ENCODE measurements around the gene KBTBD13. TPM values are rescaled to one million over a fixed set of nuclear protein-coding genes. Genes with fewer than 3 reads are reported as not detected.
A peak's percentile ranks its signal among the peaks of the same experiment; 100 is the strongest.

KBTBD13 gene
- polyA plus RNA-seq, 1 donor (not counting 4 experiments of a cell fraction or from before 2014, with no cell fraction given): not detected

DNA sequence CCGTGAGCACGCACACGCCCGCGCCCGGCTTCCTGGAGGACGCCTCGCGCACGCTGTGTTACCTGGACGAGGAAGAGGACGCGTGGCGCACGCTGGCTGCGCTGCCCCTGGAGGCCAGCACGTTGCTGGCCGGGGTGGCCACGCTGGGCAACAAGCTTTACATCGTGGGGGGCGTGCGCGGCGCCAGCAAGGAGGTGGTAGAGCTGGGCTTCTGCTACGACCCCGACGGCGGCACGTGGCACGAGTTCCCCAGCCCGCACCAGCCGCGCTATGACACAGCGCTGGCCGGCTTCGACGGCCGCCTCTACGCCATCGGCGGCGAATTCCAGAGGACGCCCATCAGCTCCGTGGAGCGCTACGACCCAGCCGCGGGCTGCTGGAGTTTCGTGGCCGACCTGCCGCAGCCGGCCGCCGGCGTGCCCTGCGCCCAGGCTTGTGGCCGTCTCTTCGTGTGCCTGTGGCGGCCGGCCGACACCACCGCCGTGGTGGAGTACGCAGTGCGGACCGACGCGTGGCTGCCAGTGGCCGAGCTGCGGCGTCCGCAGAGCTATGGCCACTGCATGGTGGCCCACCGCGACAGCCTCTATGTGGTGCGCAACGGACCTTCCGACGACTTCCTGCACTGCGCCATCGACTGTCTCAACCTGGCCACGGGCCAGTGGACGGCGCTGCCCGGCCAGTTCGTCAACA is 890 bp downstream of the KBTBD13 start:
- FAIRE-seq (no peak), DNase-seq (ENCODE audit: low read depth, low spot score) (no peak)
- Histone ChIP-seq H3K4me2 (ENCODE audit: control insufficient read depth, extremely low read depth, insufficient read depth, low read depth, low read length) (no peak overlapping the region), H3K79me2 (ENCODE audit: control insufficient read depth, insufficient read depth, low read length) (no peaks in the 10 kb centered on the region), H3K27me3 (ENCODE audit: control insufficient read depth, extremely low read depth, insufficient read depth, low read length) (peaks cover 23% of the 10 kb centered on the region), H3K9me3 (ENCODE audit: control insufficient read depth, low read depth, low read length) (no peaks in the 10 kb centered on the region), H3K27ac (ENCODE audit: control insufficient read depth, insufficient read depth, low read length) (no peak overlapping the region), H3K36me3 (ENCODE audit: control insufficient read depth in 2 of 2, extremely low read depth in 1 of 2, insufficient read depth in 2 of 2, low read length in 2 of 2) (no peaks in the 10 kb centered on the region), H3K9ac (ENCODE audit: control insufficient read depth, extremely low read depth, insufficient read depth, low read length) (no peak overlapping the region), H3K4me3 (ENCODE audit: control insufficient read depth in 2 of 3, extremely low read depth in 1 of 3, insufficient read depth in 2 of 3, low read depth in 1 of 3, low read length in 3 of 3) (no peak overlapping the region), H3K4me1 (ENCODE audit: control insufficient read depth, extremely low read depth, insufficient read depth, low read length) (no peaks in the 10 kb centered on the region), H2AFZ (ENCODE audit: control insufficient read depth, low read length) (no peak overlapping the region), H4K20me1 (ENCODE audit: control insufficient read depth, extremely low read depth, insufficient read depth, low read length) (peaks cover 3% of the 10 kb centered on the region), H3K9me1 (ENCODE audit: control insufficient read depth, extremely low read depth, insufficient read depth, low read length) (no peaks in the 10 kb centered on the region)
- TF ChIP-seq, protein P1, sequence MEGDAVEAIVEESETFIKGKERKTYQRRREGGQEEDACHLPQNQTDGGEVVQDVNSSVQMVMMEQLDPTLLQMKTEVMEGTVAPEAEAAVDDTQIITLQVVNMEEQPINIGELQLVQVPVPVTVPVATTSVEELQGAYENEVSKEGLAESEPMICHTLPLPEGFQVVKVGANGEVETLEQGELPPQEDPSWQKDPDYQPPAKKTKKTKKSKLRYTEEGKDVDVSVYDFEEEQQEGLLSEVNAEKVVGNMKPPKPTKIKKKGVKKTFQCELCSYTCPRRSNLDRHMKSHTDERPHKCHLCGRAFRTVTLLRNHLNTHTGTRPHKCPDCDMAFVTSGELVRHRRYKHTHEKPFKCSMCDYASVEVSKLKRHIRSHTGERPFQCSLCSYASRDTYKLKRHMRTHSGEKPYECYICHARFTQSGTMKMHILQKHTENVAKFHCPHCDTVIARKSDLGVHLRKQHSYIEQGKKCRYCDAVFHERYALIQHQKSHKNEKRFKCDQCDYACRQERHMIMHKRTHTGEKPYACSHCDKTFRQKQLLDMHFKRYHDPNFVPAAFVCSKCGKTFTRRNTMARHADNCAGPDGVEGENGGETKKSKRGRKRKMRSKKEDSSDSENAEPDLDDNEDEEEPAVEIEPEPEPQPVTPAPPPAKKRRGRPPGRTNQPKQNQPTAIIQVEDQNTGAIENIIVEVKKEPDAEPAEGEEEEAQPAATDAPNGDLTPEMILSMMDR (optimal IDR thresholded peaks at IDR 0.05 in 1 of 3, IDR thresholded peaks at IDR 0.05 in 1 of 3, conservative IDR thresholded peaks at IDR 0.05 in 1 of 3; ENCODE audit: extremely low read depth in 1 of 3, insufficient read depth in 2 of 3, low read length in 3 of 3): no peak
- TF ChIP-seq EZH2 (IDR thresholded peaks at IDR 0.05; ENCODE audit: low read length): no peak
- dilution Hi-C loops (cut with MboI; ENCODE audit: extremely low pct_ligation_motif_present, low sequenced_read_pairs): no loop called here

DNA sequence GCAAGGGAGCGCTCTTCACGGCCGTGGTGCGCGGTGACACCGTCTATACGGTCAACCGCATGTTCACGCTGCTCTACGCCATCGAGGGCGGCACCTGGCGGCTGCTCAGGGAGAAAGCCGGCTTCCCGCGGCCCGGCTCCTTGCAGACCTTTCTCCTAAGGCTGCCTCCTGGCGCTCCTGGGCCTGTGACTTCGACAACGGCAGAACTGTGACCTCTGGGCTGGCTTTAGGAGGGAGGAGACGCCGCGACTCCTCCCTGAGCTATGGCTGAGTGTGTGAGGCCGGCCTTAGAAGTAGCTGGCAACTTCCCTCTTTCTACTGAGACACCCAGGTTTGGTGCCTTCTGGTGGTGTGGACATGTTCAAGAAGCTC is 1.4 kb downstream of the KBTBD13 start:
- Histone ChIP-seq H3K9me1 (ENCODE audit: control insufficient read depth, extremely low read depth, insufficient read depth, low read length) (no peaks in the 10 kb centered on the region), H4K20me1 (ENCODE audit: control insufficient read depth, extremely low read depth, insufficient read depth, low read length) (peaks cover 3% of the 10 kb centered on the region), H3K27me3 (ENCODE audit: control insufficient read depth, extremely low read depth, insufficient read depth, low read length) (peaks cover 26% of the 10 kb centered on the region), H3K4me2 (ENCODE audit: control insufficient read depth, extremely low read depth, insufficient read depth, low read depth, low read length) (no peak overlapping the region), H3K9ac (ENCODE audit: control insufficient read depth, extremely low read depth, insufficient read depth, low read length) (no peak overlapping the region), H3K27ac (ENCODE audit: control insufficient read depth, insufficient read depth, low read length) (no peak overlapping the region), H3K4me3 (ENCODE audit: control insufficient read depth in 2 of 3, extremely low read depth in 1 of 3, insufficient read depth in 2 of 3, low read depth in 1 of 3, low read length in 3 of 3) (no peak overlapping the region), H2AFZ (ENCODE audit: control insufficient read depth, low read length) (no peak overlapping the region), H3K4me1 (ENCODE audit: control insufficient read depth, extremely low read depth, insufficient read depth, low read length) (no peaks in the 10 kb centered on the region), H3K9me3 (ENCODE audit: control insufficient read depth, low read depth, low read length) (no peaks in the 10 kb centered on the region), H3K79me2 (ENCODE audit: control insufficient read depth, insufficient read depth, low read length) (no peaks in the 10 kb centered on the region), H3K36me3 (ENCODE audit: control insufficient read depth in 2 of 2, extremely low read depth in 1 of 2, insufficient read depth in 2 of 2, low read length in 2 of 2) (no peaks in the 10 kb centered on the region)
- dilution Hi-C loops (cut with MboI; ENCODE audit: extremely low pct_ligation_motif_present, low sequenced_read_pairs): no loop called here
- FAIRE-seq (no peak), DNase-seq (ENCODE audit: low read depth, low spot score) (no peak)
- TF ChIP-seq, protein P1 (optimal IDR thresholded peaks at IDR 0.05 in 1 of 3, IDR thresholded peaks at IDR 0.05 in 1 of 3, conservative IDR thresholded peaks at IDR 0.05 in 1 of 3; ENCODE audit: extremely low read depth in 1 of 3, insufficient read depth in 2 of 3, low read length in 3 of 3): peak; percentile 26 to 73 (median 44)
- peak; percentile 12 for TF ChIP-seq EZH2 (IDR thresholded peaks at IDR 0.05; ENCODE audit: low read length)

Measured in keratinocyte (primary cell).